ENCODE results near the gene MACROD1. TPM values are rescaled to one million over a fixed set of nuclear protein-coding genes. Genes with fewer than 3 reads are reported as not detected.

The MACROD1 gene
- total RNA-seq, 1 experiment from 2014 or later, result 36.9 TPM

DNA sequence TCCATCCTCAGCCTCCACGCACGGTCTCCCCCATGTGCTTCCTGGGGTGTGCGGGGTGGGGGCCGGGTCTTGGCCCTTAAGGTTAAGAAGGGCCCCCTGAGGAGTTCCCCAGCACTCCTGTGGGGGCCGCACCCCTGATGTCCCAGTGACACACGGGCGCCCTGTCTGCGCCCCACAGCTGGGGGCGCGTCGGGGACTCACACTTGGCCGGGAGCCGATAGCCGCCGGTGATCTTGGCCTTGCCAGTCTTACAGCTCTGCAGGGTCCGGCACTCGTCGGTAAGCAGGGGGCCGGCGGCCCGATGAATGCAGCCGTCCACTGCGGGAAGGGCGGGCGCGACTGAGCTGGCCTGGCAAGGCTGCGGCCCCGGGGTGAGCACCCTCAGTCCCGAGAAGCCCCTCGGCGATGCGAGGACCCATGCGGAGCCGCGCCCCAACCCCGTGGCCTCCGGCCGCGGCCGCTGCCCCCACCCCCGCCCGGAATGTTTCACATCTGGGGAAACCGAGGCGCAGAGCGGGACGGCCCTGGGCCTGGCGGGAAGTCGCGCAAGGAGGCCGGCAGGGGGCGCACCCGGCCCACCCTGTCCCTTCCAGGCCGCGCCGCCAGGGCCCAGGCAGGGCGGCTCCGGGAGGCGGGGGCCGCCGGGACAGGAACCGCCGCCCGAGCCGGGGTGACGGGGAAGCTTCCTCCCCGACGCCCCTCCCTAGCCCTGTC is 165.7 kb downstream of the MACROD1 start:
- H3K27me3 Mint-ChIP-seq (ENCODE audit: low read depth), result peaks cover 42% of the 10 kb centered on the region
- H3K4me3 Mint-ChIP-seq, result peak overlapping the region; percentile 64
- DNase-seq (ENCODE audit: low spot score) (peak; percentile 76), ATAC-seq (peak; percentile 34)
- H3K27ac Mint-ChIP-seq, result no peak overlapping the region
- H3K4me1 Mint-ChIP-seq, result peaks cover 11% of the 10 kb centered on the region
- POLR2A ChIA-PET, result interaction anchor here (0.8 to 1.8 kb wide), 6 partner anchors 16 to 271 kb away, joined by 3 to 7 read pairs (median 4); no protein-coding TSS in a partner anchor
- CTCF ChIA-PET, result interaction anchor here (0.6 to 5.4 kb wide), 69 partner anchors 9 to 675 kb away, joined by 3 to 75 read pairs (median 4); partner anchors contain the start of genes COX8A, FERMT3, FLRT1 and MACROD1
- no peaks in the 10 kb centered on the region for H3K9me3 Mint-ChIP-seq
- H3K36me3 Mint-ChIP-seq, result peaks cover 8% of the 10 kb centered on the region
- TF ChIP-seq JAZF1 (CRISPR knock-in tag; IDR thresholded peaks at IDR 0.05), result no peak
- TF ChIP-seq SOX15 (CRISPR knock-in tag; IDR thresholded peaks at IDR 0.05), result no peak
- TF ChIP-seq MYBL2 (CRISPR knock-in tag; IDR thresholded peaks at IDR 0.05), result no peak
- TF ChIP-seq, protein P1, sequence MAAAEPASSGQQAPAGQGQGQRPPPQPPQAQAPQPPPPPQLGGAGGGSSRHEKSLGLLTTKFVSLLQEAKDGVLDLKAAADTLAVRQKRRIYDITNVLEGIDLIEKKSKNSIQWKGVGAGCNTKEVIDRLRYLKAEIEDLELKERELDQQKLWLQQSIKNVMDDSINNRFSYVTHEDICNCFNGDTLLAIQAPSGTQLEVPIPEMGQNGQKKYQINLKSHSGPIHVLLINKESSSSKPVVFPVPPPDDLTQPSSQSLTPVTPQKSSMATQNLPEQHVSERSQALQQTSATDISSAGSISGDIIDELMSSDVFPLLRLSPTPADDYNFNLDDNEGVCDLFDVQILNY (CRISPR knock-in tag; IDR thresholded peaks at IDR 0.05), result peak; percentile 87; the same call in 1 of the 2 replicates
- TF ChIP-seq, protein P2, sequence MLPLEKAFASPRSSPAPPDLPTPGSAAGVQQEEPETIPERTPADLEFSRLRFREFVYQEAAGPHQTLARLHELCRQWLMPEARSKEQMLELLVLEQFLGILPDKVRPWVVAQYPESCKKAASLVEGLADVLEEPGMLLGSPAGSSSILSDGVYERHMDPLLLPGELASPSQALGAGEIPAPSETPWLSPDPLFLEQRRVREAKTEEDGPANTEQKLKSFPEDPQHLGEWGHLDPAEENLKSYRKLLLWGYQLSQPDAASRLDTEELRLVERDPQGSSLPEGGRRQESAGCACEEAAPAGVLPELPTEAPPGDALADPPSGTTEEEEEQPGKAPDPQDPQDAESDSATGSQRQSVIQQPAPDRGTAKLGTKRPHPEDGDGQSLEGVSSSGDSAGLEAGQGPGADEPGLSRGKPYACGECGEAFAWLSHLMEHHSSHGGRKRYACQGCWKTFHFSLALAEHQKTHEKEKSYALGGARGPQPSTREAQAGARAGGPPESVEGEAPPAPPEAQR (CRISPR knock-in tag; IDR thresholded peaks at IDR 0.05), result no peak
- TF ChIP-seq KAT7 (CRISPR knock-in tag; IDR thresholded peaks at IDR 0.05; ENCODE audit: borderline replicate concordance), result no peak
- TF ChIP-seq ZNF263 (CRISPR knock-in tag; IDR thresholded peaks at IDR 0.05; ENCODE audit: low read depth), result no peak
- no peak for TF ChIP-seq NR3C1 (CRISPR knock-in tag; conservative IDR thresholded peaks at IDR 0.05; ENCODE audit: low read depth)
- peak; percentile 33; the same call in 1 of the 2 replicates for TF ChIP-seq FOXP1 (CRISPR knock-in tag; IDR thresholded peaks at IDR 0.05; ENCODE audit: borderline replicate concordance)
- TF ChIP-seq, protein P3, sequence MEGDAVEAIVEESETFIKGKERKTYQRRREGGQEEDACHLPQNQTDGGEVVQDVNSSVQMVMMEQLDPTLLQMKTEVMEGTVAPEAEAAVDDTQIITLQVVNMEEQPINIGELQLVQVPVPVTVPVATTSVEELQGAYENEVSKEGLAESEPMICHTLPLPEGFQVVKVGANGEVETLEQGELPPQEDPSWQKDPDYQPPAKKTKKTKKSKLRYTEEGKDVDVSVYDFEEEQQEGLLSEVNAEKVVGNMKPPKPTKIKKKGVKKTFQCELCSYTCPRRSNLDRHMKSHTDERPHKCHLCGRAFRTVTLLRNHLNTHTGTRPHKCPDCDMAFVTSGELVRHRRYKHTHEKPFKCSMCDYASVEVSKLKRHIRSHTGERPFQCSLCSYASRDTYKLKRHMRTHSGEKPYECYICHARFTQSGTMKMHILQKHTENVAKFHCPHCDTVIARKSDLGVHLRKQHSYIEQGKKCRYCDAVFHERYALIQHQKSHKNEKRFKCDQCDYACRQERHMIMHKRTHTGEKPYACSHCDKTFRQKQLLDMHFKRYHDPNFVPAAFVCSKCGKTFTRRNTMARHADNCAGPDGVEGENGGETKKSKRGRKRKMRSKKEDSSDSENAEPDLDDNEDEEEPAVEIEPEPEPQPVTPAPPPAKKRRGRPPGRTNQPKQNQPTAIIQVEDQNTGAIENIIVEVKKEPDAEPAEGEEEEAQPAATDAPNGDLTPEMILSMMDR (IDR thresholded peaks at IDR 0.05), result peak; percentile 64
- TF ChIP-seq ESRRA (CRISPR knock-in tag; IDR thresholded peaks at IDR 0.05; ENCODE audit: borderline replicate concordance), result no peak
- TF ChIP-seq MXD4 (CRISPR knock-in tag; IDR thresholded peaks at IDR 0.05; ENCODE audit: borderline replicate concordance), result no peak
- TF ChIP-seq, protein P4, sequence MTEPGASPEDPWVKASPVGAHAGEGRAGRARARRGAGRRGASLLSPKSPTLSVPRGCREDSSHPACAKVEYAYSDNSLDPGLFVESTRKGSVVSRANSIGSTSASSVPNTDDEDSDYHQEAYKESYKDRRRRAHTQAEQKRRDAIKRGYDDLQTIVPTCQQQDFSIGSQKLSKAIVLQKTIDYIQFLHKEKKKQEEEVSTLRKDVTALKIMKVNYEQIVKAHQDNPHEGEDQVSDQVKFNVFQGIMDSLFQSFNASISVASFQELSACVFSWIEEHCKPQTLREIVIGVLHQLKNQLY (CRISPR knock-in tag; IDR thresholded peaks at IDR 0.05), result no peak
- TF ChIP-seq SMAD4 (CRISPR knock-in tag; IDR thresholded peaks at IDR 0.05), result no peak
- TF ChIP-seq, protein P5, sequence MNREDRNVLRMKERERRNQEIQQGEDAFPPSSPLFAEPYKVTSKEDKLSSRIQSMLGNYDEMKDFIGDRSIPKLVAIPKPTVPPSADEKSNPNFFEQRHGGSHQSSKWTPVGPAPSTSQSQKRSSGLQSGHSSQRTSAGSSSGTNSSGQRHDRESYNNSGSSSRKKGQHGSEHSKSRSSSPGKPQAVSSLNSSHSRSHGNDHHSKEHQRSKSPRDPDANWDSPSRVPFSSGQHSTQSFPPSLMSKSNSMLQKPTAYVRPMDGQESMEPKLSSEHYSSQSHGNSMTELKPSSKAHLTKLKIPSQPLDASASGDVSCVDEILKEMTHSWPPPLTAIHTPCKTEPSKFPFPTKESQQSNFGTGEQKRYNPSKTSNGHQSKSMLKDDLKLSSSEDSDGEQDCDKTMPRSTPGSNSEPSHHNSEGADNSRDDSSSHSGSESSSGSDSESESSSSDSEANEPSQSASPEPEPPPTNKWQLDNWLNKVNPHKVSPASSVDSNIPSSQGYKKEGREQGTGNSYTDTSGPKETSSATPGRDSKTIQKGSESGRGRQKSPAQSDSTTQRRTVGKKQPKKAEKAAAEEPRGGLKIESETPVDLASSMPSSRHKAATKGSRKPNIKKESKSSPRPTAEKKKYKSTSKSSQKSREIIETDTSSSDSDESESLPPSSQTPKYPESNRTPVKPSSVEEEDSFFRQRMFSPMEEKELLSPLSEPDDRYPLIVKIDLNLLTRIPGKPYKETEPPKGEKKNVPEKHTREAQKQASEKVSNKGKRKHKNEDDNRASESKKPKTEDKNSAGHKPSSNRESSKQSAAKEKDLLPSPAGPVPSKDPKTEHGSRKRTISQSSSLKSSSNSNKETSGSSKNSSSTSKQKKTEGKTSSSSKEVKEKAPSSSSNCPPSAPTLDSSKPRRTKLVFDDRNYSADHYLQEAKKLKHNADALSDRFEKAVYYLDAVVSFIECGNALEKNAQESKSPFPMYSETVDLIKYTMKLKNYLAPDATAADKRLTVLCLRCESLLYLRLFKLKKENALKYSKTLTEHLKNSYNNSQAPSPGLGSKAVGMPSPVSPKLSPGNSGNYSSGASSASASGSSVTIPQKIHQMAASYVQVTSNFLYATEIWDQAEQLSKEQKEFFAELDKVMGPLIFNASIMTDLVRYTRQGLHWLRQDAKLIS (CRISPR knock-in tag; IDR thresholded peaks at IDR 0.05; ENCODE audit: borderline replicate concordance), result no peak
- TF ChIP-seq, protein P6, sequence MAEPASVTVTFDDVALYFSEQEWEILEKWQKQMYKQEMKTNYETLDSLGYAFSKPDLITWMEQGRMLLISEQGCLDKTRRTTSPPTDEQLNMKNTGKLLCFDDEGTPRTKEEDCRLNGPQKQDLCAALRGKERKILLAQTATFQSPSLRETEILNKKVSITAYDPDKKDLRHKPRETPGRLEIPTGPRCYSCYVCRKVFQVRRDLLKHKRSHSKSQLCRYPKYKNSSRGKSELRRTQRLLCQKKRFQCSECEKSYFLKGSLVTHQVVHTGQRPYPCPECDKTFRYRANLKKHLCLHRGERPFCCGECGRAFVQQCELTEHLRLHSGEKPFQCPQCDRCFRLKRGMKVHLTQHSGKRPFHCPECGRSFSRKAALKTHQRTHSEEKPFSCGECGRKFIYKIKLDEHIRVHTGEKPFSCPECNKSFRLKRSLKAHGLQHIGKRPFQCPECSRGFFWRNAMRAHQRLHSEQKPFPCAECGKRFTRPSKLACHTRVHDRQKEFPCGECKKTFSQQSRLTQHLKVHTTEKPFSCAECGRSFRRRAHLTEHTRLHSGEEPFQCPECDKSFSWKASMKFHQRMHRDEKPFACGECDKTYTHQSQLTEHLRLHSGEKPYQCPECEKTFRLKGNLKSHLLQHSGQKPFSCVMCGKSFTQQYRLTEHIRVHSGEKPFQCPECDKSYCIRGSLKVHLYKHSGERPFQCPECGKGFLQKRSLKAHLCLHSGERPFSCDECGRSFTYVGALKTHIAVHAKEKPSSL (CRISPR knock-in tag; conservative IDR thresholded peaks at IDR 0.05), result no peak
- TF ChIP-seq GTF2I (CRISPR knock-in tag; conservative IDR thresholded peaks at IDR 0.05), result no peak
- TF ChIP-seq IRF2 (CRISPR knock-in tag; IDR thresholded peaks at IDR 0.05; ENCODE audit: borderline replicate concordance, low read depth), result no peak
- TF ChIP-seq EMX1 (CRISPR knock-in tag; IDR thresholded peaks at IDR 0.05), result no peak
- TF ChIP-seq RORB (CRISPR knock-in tag; IDR thresholded peaks at IDR 0.05), result no peak
- no peak for TF ChIP-seq CREB1 (CRISPR knock-in tag; IDR thresholded peaks at IDR 0.05)
- TF ChIP-seq, protein P7, sequence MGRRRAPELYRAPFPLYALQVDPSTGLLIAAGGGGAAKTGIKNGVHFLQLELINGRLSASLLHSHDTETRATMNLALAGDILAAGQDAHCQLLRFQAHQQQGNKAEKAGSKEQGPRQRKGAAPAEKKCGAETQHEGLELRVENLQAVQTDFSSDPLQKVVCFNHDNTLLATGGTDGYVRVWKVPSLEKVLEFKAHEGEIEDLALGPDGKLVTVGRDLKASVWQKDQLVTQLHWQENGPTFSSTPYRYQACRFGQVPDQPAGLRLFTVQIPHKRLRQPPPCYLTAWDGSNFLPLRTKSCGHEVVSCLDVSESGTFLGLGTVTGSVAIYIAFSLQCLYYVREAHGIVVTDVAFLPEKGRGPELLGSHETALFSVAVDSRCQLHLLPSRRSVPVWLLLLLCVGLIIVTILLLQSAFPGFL (CRISPR knock-in tag; IDR thresholded peaks at IDR 0.05; ENCODE audit: borderline replicate concordance), result no peak
- no peak for TF ChIP-seq ZNF416 (CRISPR knock-in tag; IDR thresholded peaks at IDR 0.05)

Data from WTC11 (cell line).